ENCODE data around the gene SUN1.
"Not testable (repeated sequence)": the region's sequence is repeated elsewhere in the genome, so short reads cannot be mapped to it uniquely, and the experiment has no call there.

The SUN1 gene

GRCh38 chr7:869348-869747, 37.1 kb downstream of the SUN1 start:
- no peak for DNase-seq (ENCODE audit: extremely low read depth, low read depth)
- TF ChIP-seq CTCF (IDR thresholded peaks at IDR 0.05; ENCODE audit: low read depth, low read length), result no peak

GRCh38 chr7:871900-872537, 39.7 kb downstream of the SUN1 start:
- no peak for DNase-seq (ENCODE audit: extremely low read depth, low read depth)
- TF ChIP-seq CTCF (IDR thresholded peaks at IDR 0.05; ENCODE audit: low read depth, low read length), result no peak

- not testable (repeated sequence) for DNase-seq (ENCODE audit: extremely low read depth, low read depth)
Observed at GRCh38 chr7:872685-873084, 40.4 kb downstream of the SUN1 start.

GRCh38 chr7:873367-874002, 41.2 kb downstream of the SUN1 start:
- DNase-seq (ENCODE audit: extremely low read depth, low read depth), result peak; percentile 34
- TF ChIP-seq CTCF (IDR thresholded peaks at IDR 0.05; ENCODE audit: low read depth, low read length), result peak; percentile 99

GRCh38 chr7:874031-874749, 41.9 kb downstream of the SUN1 start:
- no peak for TF ChIP-seq CTCF (IDR thresholded peaks at IDR 0.05; ENCODE audit: low read depth, low read length)
- no peak for DNase-seq (ENCODE audit: extremely low read depth, low read depth)

- TF ChIP-seq CTCF (IDR thresholded peaks at IDR 0.05; ENCODE audit: low read depth, low read length), result no peak
- no peak for DNase-seq (ENCODE audit: extremely low read depth, low read depth)
Observed at GRCh38 chr7:875051-875450, 42.8 kb downstream of the SUN1 start.

GRCh38 chr7:875476-876076, 43.3 kb downstream of the SUN1 start:
- DNase-seq (ENCODE audit: extremely low read depth, low read depth), result no peak
- TF ChIP-seq CTCF (IDR thresholded peaks at IDR 0.05; ENCODE audit: low read depth, low read length), result no peak

All from AG09319 (cell line).